A549 treated with AZD9567 at 1 μM for 4 hours (cell line): ENCODE results near the gene TULP4. TPM values are rescaled to one million over a fixed set of nuclear protein-coding genes. Genes with fewer than 3 reads are reported as not detected.

ENCODE experiments used
- total RNA-seq: library from RNA; stranded (reverse); fragments of 200-300 nt; extraction: Qiagen RNA extraction; gene quantifications from 5 replicates; pipeline ENCODE4 v1.2.3, GENCODE V29; 2022; ENCODE audit not compliant: insufficient read depth

TULP4 gene, protein sequence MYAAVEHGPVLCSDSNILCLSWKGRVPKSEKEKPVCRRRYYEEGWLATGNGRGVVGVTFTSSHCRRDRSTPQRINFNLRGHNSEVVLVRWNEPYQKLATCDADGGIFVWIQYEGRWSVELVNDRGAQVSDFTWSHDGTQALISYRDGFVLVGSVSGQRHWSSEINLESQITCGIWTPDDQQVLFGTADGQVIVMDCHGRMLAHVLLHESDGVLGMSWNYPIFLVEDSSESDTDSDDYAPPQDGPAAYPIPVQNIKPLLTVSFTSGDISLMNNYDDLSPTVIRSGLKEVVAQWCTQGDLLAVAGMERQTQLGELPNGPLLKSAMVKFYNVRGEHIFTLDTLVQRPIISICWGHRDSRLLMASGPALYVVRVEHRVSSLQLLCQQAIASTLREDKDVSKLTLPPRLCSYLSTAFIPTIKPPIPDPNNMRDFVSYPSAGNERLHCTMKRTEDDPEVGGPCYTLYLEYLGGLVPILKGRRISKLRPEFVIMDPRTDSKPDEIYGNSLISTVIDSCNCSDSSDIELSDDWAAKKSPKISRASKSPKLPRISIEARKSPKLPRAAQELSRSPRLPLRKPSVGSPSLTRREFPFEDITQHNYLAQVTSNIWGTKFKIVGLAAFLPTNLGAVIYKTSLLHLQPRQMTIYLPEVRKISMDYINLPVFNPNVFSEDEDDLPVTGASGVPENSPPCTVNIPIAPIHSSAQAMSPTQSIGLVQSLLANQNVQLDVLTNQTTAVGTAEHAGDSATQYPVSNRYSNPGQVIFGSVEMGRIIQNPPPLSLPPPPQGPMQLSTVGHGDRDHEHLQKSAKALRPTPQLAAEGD (N-terminal part only)
- total RNA-seq = 4.9 to 7.3 TPM (median 6.5 TPM) in 5 replicates

GRCh38 chr6:158312165-158312564 lies at the start of gene TULP4:
Gene TULP4, plus strand, starts transcription at chr6:158312465. Its CDS starts 1,552 bp downstream, at chr6:158314017.

DNA sequence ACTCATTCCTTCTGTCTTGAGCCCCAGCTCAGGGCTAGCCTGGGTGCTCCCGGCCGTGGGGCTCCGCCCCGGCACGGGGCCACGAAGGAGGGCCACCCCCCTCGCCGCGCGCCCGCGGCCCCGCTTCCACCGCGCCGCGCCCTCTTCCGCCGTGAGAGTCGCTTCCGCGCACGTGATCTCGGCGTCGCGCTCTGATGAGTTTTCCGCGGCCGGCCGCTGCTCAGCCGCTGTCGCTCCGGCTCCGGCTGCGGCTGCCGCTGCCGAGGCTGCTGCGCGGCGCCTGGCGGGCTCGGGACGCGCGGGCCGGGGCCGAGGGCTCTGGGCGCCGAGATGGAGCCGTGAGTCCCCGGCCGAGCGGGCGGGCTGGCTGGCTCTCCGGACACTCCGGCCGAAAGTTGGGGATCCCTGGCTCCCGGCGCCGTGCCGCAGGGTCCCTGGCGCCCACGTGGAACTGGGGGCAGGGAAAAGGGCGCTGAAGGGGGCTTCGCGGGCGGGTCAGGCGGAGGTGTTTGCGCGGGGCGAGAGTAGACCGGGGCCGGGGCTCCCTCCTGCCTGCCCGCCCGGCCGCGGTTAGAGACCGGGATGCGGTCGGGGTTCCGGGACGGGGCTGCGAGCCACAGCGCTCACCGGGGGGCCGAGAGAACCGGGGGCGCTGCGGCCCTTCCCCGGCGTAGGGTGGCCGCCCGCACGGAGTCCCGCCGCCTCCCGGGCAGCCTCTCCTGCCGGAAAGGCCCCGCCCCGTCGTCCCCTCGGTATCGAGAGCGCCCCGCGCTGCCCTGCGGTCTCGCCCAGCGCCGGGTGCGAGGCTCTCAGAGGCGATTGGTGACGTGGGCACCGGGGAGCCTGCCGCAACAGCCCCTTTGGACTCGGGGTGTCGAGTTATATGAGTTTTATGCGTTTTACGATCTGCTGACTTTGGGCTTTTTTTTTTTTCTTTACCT lies 247.9 kb downstream of the TULP4 start, which contains the start of gene TMEM181:
Gene TMEM181 (plus strand): TSS at position 197 of the 941 bp plus-strand sequence. CDS start 134 bp downstream, at position 331.

Other genes with a start within 250 kb of the TULP4 start
- gene SERAC1, start 144.2 kb upstream of the TULP4 start, total RNA-seq = 1.4 to 3.4 TPM (median 3.2 TPM) in 5 replicates
- gene GTF2H5, start 144.1 kb upstream of the TULP4 start, total RNA-seq = 9.9 to 19.4 TPM (median 18.7 TPM) in 5 replicates
- 11.9 to 15.5 TPM (median 14.5 TPM) in 5 replicates for gene TMEM181, start 247.6 kb downstream of the TULP4 start, total RNA-seq